HCT116 (cell line): ENCODE measurements around the gene ABTB2. TPM values are rescaled to one million over a fixed set of nuclear protein-coding genes. Genes with fewer than 3 reads are reported as not detected.

Source experiments
- ATAC-seq: fragments of 200-7000 bp; cut with Tn5 transposase; 2 replicates; pipeline ENCODE4 v1.9.1; 2020; ENCODE audit warnings: mild to moderate bottlenecking, moderate library complexity
- BruUV-seq: library from RNA; stranded (reverse); fragments of 400-500 nt; replicated peaks from 2 replicates; lab custom pipeline; 2021; lab: Mats Ljungman, UMichigan
- CTCF ChIA-PET: fragments of 300-600 bp; sonication (Branson Sonifier 250); formaldehyde crosslinking; loops from one replicate; lab custom pipeline; 2021; ENCODE audit warnings: antibody characterized with exemption; lab: Charles Lee
- POLR2A ChIA-PET: fragments of 300-600, 350-600 bp; sonication (Branson Sonifier 250); formaldehyde crosslinking; loops from one replicate; lab custom pipeline; 2021; ENCODE audit warnings: antibody characterized with exemption; lab: Charles Lee
- RAD21 ChIA-PET, 2 experiments: fragments of 300-600 bp; sonication (Branson Sonifier 250); formaldehyde crosslinking; loops; one replicate each; lab custom pipeline; 2023; ENCODE audit warnings: low total read pairs in 2 of 2; ENCODE audit not compliant: uncharacterized antibody in 2 of 2, unreplicated experiment in 2 of 2, low non-redundant PET in 1 of 2; lab: Charles Lee
- DNase-seq: peaks from one replicate; pipeline ENCODE4 v3.0.0-alpha.2; 2010; ENCODE audit warnings: low read depth, low spot score
- H2AFZ ChIP-seq: fragments of 200-600 bp; shearing (Covaris generic), sonication (generic); 2 replicates; pipeline ENCODE4 v1.6.1; 2017; ENCODE audit warnings: low read depth, mixed run types, mixed read lengths, antibody characterized with exemption, low read length; ENCODE audit not compliant: poor library complexity, severe bottlenecking
- H3K27ac ChIP-seq: 2 replicates; pipeline ENCODE4 v1.5.1; 2012; ENCODE audit warnings: low read depth, low read length
- H3K27me3 ChIP-seq: fragments of 200-600 bp; sonication (generic); 2 replicates; pipeline ENCODE4 v1.6.1; 2016; ENCODE audit warnings: mixed run types, low read length, mixed read lengths; ENCODE audit not compliant: insufficient read depth
- H3K36me3 ChIP-seq, 2 experiments: fragments of 200-500 bp in 1 of 2; fragments of 200-600 bp in 1 of 2; sonication (Bioruptor generic) in 1 of 2; sonication (generic) in 1 of 2; 2 replicates each; pipeline versions ENCODE4 v1.5.1 to v1.6.1; 2014 to 2016; ENCODE audit warnings: low read length in 2 of 2, inconsistent platforms in 1 of 2, mixed read lengths in 1 of 2, mixed run types in 1 of 2; ENCODE audit not compliant: insufficient read depth in 2 of 2, control insufficient read depth in 1 of 2
- H3K4me1 ChIP-seq, 2 experiments: fragments of 200-600 bp in 1 of 2; sonication (generic) in 1 of 2; 2 replicates each; pipeline versions ENCODE4 v1.5.1 to v1.6.1; 2012 to 2017; ENCODE audit warnings: low read length in 2 of 2, inconsistent platforms in 1 of 2, mild to moderate bottlenecking in 1 of 2, mixed read lengths in 1 of 2, mixed run types in 1 of 2, moderate library complexity in 1 of 2; ENCODE audit not compliant: insufficient read depth in 2 of 2, control insufficient read depth in 1 of 2
- H3K4me2 ChIP-seq: fragments of 200-600 bp; sonication (generic); 2 replicates; pipeline ENCODE4 v1.6.1; 2017; ENCODE audit warnings: mixed run types, low read length, mixed read lengths
- H3K4me3 ChIP-seq, 2 experiments: fragments of 200-600 bp in 1 of 2; sonication (generic) in 1 of 2; replicated peaks in 1 of 2; 2 replicates each; pipeline ENCODE4 v1.5.1; 2011 to 2016; ENCODE audit warnings: low read length in 2 of 2, control low read depth in 1 of 2, low read depth in 1 of 2, mild to moderate bottlenecking in 1 of 2, mixed read lengths in 1 of 2, mixed run types in 1 of 2
- H3K79me2 ChIP-seq: fragments of 200-600 bp; sonication (generic); 2 replicates; pipeline ENCODE4 v1.6.1; 2017; ENCODE audit warnings: mild to moderate bottlenecking, mixed run types, low read length, moderate library complexity, mixed read lengths; ENCODE audit not compliant: insufficient read depth
- H3K9ac ChIP-seq: fragments of 200-600 bp; sonication (generic); 2 replicates; pipeline ENCODE4 v1.6.1; 2016; ENCODE audit warnings: low read length, mixed read lengths
- H3K9me2 ChIP-seq: fragments of 200-600 bp; sonication (generic), shearing (Covaris generic); 2 replicates; pipeline ENCODE4 v1.6.1; 2017; ENCODE audit warnings: mixed run types, mild to moderate bottlenecking, moderate library complexity; ENCODE audit not compliant: insufficient read depth
- H3K9me3 ChIP-seq, 2 experiments: fragments of 200-500 bp in 1 of 2; fragments of 200-600 bp in 1 of 2; sonication (Bioruptor generic) in 1 of 2; sonication (generic) in 1 of 2; 2 replicates each; pipeline ENCODE4 v1.6.1; 2014 to 2017; ENCODE audit warnings: low read length in 2 of 2, mixed read lengths in 2 of 2, inconsistent platforms in 1 of 2, low read depth in 1 of 2, mild to moderate bottlenecking in 1 of 2, mixed run types in 1 of 2, moderate library complexity in 1 of 2; ENCODE audit not compliant: control insufficient read depth in 1 of 2, insufficient read depth in 1 of 2
- H4K20me1 ChIP-seq: fragments of 200-600 bp; sonication (generic), shearing (Covaris generic); 2 replicates; pipeline ENCODE4 v1.6.1; 2017; ENCODE audit warnings: mixed run types, mild to moderate bottlenecking, moderate library complexity; ENCODE audit not compliant: insufficient read depth
- CTCF ChIP-seq, 3 experiments: fragments of 200-600 bp in 1 of 3; sonication (generic) in 1 of 3; IDR thresholded peaks in 2 of 3; conservative IDR thresholded peaks in 1 of 3; 2 replicates each; pipeline ENCODE4 v1.5.1; 2012 to 2017; ENCODE audit warnings: low read depth in 2 of 3, low read length in 2 of 3, antibody characterized with exemption in 1 of 3, borderline replicate concordance in 1 of 3, control low read depth in 1 of 3, mild to moderate bottlenecking in 1 of 3, mixed read lengths in 1 of 3, mixed run types in 1 of 3, moderate library complexity in 1 of 3; ENCODE audit not compliant: insufficient read depth in 1 of 3
- POLR2AphosphoS5 ChIP-seq: IDR thresholded peaks from 2 replicates; pipeline ENCODE4 v1.6.1; 2011; ENCODE audit warnings: mild to moderate bottlenecking, low read depth, low read length, moderate library complexity
- RAD21 ChIP-seq: IDR thresholded peaks from 2 replicates; pipeline ENCODE4 v1.6.1; 2012; ENCODE audit warnings: low read depth, mild to moderate bottlenecking
- SP1 ChIP-seq: IDR thresholded peaks from 2 replicates; pipeline ENCODE4 v1.6.1; 2012; ENCODE audit warnings: low read depth
- intact Hi-C: fragments of 100-400 bp; cut with micrococcal nuclease; formaldehyde crosslinking; loops from 2 replicates; pipeline ENCODE4 v1.10.0; 2022
- total RNA-seq: library from RNA; stranded (reverse); gene quantifications from one replicate; pipeline ENCODE4 v1.2.1, GENCODE V29; 2021; ENCODE audit not compliant: unreplicated experiment

The ABTB2 gene
- total RNA-seq, 1 experiment from 2014 or later = 6.8 TPM

GRCh38 chr11:34359548-34359891 is 1.7 kb upstream of the ABTB2 start:
- RAD21 ChIA-PET = interaction anchor here in 1 of 2 experiments (4.0 kb wide), 1 partner anchor 185 kb away, joined by 33 read pairs; no protein-coding TSS in a partner anchor
- no TSS peak for BruUV-seq
- H4K20me1 ChIP-seq = no peaks in the 10 kb centered on the region

More at GRCh38 chr11:34359548-34359891, 1.7 kb upstream of the ABTB2 start:
- Histone ChIP-seq H2AFZ (peak overlapping the region; percentile 92), H3K9me3 (no peaks in the 10 kb centered on the region), H3K36me3 (no peaks in the 10 kb centered on the region), H3K27me3 (no peaks in the 10 kb centered on the region), H3K4me2 (peak overlapping the region; percentile 97), H3K79me2 (peaks cover 6% of the 10 kb centered on the region; the same call in 1 of the 2 replicates), H3K9ac (peak overlapping the region; percentile 74), H3K4me1 (peaks cover 3 to 30% of the 10 kb centered on the region in 2 experiments; a peak in 3 of 4 replicates), H3K4me3 (peak overlapping the region; percentile 56 to 63), H3K9me2 (no peaks in the 10 kb centered on the region), H3K27ac (peak overlapping the region; percentile 62; the same call in 1 of the 2 replicates)
- no peak for ATAC-seq
- ChIA-PET POLR2A (no interaction called here), CTCF (interaction anchor here (4.3 kb wide), 1 partner anchor 185 kb away, joined by 93 read pairs; no protein-coding TSS in a partner anchor)
- peak; percentile 21 for DNase-seq
- no peak for TF ChIP-seq POLR2AphosphoS5
- peak; percentile 54 for TF ChIP-seq RAD21
- TF ChIP-seq SP1 = no peak
- peak in 2 of 3 experiments; percentile 33 to 90; a peak in 3 of 6 replicates for TF ChIP-seq CTCF (IDR thresholded peaks at IDR 0.05 in 2 of 3, conservative IDR thresholded peaks at IDR 0.05 in 1 of 3; ENCODE audit: borderline replicate concordance in 1 of 3, insufficient read depth in 1 of 3, low read depth in 2 of 3, low read length in 2 of 3)
- intact Hi-C loops = loop anchor here (1.0 to 5.0 kb wide), 10 partner anchors 97 to 551 kb away; partner anchors contain the start of gene NAT10
